Stimulated activated naive CD8-positive, alpha-beta T cell treated with anti-CD3 and anti-CD28 coated beads, Interleukin-15, Interleukin-2, amounts not matched to agents 100 U/mL and 50 U/mL, for 24 hours (primary cell): Measurements from ENCODE around the gene PDE6D.
A peak's percentile ranks its signal among the peaks of the same experiment; 100 is the strongest.

ENCODE experiments used
- ATAC-seq: fragments of 150-1000 bp; cut with Tn5 transposase; one replicate; pipeline ENCODE4 v1.10.0; 2021
- DNase-seq: peaks from one replicate; pipeline ENCODE4 v3.0.0; 2021

The PDE6D gene

GRCh38 chr2:231706731-231707624, 74.1 kb downstream of the PDE6D start:
- ATAC-seq (peak; percentile 48), DNase-seq (peak; percentile 98)

GRCh38 chr2:231704017-231704416, 77.1 kb downstream of the PDE6D start:
- no peak for DNase-seq

GRCh38 chr2:231701456-231702373, 79.4 kb downstream of the PDE6D start:
- no peak for ATAC-seq
- DNase-seq = no peak

More at GRCh38 chr2:231704017-231704416, 77.1 kb downstream of the PDE6D start:
- no peak for ATAC-seq

DNA sequence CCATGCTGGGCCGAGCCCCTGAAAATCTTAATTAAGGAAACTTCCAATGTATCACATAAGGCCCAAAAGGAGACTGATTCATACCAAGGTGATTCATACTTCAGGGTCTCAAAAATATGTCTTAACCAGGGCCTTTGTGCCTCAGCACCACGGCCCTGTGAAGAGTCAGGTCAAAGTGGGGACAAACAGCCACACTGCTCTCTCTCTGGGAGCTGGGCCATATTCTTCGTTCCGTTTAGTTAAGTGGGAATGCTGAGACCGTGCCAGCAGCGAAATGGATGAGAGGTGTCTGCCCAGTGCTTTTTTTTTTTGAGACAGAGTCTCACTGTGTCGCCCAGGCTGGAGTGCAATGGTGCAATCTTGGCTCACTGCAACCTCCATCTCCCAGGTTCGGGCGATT, 82.1 kb downstream of the PDE6D start:
- ATAC-seq = no peak
- no peak for DNase-seq

GRCh38 chr2:231696004-231696367, 85.1 kb downstream of the PDE6D start:
- no peak for ATAC-seq
- no peak for DNase-seq

- no peak for DNase-seq
Measured at GRCh38 chr2:231693956-231694355, 87.1 kb downstream of the PDE6D start.

GRCh38 chr2:231692847-231693246, 88.2 kb downstream of the PDE6D start:
- DNase-seq (no peak), ATAC-seq (no peak)

More at GRCh38 chr2:231693956-231694355, 87.1 kb downstream of the PDE6D start:
- ATAC-seq = no peak

DNA sequence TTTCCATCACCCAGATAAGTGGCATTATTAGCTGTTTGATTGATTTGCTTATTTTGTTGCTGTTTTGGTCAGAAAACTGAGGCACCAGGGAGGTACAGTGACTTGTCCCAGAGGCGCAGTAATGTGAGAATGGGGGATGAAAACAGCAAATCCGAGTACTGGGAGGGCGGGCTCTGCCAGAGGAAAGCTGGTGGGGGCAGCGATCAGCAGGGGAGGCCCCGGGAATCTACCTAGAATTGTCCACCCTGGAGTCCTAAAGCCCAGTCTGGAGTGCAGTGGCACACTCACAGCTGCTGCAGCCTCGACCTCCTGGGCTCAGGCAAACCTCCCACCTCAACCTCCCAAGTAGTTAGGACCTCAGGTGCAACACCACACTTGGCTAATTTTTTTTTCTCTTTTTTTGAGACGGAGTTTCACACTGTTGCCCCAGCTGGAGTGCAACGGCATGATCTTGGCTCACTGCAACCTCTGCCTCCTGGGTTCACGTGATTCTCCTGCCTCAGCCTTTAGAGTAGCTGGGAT, 89.8 kb downstream of the PDE6D start:
- DNase-seq = no peak
- ATAC-seq = no peak

- DNase-seq (no peak), ATAC-seq (no peak)
Measured at GRCh38 chr2:231689124-231689893, 91.8 kb downstream of the PDE6D start.

- ATAC-seq (no peak), DNase-seq (no peak)
Measured at GRCh38 chr2:231688719-231689118, 92.4 kb downstream of the PDE6D start.

GRCh38 chr2:231687961-231688360, 93.1 kb downstream of the PDE6D start:
- ATAC-seq (no peak), DNase-seq (no peak)

DNA sequence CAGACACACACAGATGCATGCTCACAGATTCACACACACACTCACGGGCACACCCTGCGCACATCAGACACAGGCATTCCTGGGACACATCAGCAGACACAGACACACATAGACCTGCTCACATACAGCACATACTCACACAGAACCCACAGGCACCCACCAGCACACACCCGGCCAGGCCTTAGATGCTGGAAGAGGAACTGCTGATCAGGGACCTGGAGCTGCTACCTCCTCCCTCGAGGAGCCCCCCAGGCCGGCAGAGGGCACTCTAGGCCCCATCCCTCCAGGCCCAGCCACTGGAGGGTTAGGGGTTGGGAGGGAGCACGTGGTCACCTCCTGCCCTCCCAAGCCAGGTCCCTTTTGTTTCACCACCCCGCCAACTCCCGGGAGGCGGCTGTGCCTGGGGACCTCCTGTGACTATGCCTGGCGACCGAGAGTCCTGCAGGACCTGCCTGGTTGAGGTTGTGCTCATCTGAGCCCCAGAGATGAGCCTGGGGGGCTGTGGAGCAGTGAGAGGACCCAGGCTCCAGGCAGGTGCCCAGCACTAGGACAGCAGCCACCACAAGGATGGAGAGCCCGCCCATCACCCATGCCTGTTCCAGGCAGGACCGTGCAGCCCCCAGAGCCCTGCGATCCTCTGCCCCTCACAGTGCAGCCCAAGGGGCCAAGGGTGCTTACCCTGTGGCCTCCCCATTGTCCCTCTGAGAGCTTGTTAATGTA, 93.8 kb downstream of the PDE6D start:
- DNase-seq (peak; percentile 86), ATAC-seq (peak; percentile 86)

- no peak for ATAC-seq
Measured at GRCh38 chr2:231686192-231687100, 94.6 kb downstream of the PDE6D start.

GRCh38 chr2:231685349-231686191, 95.5 kb downstream of the PDE6D start:
- ATAC-seq = no peak
- DNase-seq = peak; percentile 25

More at GRCh38 chr2:231686192-231687100, 94.6 kb downstream of the PDE6D start:
- no peak for DNase-seq

DNA sequence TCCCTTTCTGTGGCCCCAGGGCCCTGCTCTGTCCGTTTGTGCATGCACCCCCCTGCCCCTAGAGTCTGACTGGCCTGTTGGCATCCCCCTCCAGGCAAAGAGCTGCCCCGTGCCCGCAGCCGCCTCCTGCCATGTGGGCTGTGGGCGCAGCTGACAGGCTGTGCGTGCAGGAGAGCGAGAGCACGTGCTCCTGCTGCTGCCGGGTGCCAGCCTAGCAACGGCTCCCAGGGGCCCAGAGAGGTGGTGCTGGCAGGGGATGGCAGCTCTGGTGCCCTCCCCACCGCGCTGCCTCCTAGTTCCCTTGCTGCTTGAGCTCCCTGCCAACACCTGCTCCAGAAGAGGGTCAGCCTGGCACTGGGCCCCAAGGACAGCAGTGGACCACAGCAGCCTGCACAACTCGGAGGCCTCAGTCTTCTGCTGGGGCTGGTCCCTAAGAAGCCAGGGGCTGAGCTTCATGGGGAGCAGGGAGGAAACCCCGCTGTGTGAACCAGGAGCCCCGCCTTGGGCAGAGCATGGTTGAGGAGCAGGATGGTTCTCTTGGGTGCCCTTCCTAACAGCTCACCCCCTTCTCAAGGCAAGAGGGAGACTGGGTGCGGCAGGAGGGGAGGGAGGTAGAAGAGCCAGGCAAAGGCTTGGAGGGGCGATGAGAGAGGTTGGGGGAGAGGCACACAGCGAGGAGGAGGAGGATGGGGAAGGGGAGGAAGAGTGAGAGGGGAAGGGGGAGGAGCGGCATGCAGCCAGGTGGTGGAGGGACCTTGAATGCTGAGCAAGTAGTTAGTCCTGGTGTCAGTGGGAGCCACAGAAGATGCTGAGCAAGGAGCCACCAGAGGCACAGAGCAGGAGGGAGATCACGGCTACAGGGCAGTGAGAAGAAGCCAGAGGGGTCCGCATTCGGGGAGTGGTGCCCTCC, 96.5 kb downstream of the PDE6D start:
- DNase-seq = no peak
- ATAC-seq = no peak

DNA sequence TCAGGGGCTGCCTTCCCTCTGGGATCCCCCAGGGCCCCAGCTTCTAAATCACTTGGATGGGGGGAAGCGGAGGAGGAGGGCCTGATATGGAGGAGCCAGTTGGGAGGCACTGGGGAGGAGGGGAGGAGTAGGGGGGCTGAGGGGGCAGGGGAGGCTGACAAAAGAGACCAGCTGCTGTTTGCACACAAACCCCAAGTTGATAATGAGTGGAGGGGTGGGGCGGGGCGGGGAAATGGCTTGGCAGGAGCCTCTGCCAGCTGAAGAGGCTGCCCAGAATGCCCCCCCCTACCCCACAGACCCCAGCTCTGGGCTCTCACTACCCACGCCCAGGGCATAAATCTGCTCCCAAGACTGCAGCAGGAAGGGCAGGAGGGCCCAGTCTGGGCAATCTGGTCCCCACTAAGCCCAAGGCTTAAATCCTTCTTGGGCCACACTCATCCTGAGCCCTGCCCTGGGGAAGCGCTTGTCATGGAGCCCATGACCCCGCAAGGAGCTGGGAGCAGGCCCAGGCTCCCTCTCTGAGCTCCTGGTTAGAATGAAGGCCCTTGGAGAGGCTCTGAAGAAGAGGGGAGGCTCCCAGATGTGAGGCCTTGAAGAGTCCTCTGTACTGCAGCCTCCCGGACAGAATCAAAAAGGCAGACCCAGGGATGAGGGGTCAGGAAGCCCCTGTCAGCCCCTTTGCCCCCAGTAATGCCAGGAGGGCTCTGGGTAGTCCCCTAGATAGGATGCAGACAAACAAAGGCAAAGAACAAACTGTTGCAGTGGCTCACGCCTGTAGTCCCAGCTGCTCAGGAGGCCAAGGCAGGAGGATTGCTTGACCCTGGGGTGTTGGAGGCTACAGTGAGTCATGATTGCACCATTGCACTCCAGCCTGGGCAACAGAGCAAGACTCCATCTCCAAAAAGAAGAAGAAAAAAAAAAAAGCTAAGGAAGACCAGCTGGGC, 97.5 kb downstream of the PDE6D start:
- no peak for ATAC-seq
- DNase-seq = no peak
